ENCODE results near the gene TOR2A.

Gene TOR2A

DNA sequence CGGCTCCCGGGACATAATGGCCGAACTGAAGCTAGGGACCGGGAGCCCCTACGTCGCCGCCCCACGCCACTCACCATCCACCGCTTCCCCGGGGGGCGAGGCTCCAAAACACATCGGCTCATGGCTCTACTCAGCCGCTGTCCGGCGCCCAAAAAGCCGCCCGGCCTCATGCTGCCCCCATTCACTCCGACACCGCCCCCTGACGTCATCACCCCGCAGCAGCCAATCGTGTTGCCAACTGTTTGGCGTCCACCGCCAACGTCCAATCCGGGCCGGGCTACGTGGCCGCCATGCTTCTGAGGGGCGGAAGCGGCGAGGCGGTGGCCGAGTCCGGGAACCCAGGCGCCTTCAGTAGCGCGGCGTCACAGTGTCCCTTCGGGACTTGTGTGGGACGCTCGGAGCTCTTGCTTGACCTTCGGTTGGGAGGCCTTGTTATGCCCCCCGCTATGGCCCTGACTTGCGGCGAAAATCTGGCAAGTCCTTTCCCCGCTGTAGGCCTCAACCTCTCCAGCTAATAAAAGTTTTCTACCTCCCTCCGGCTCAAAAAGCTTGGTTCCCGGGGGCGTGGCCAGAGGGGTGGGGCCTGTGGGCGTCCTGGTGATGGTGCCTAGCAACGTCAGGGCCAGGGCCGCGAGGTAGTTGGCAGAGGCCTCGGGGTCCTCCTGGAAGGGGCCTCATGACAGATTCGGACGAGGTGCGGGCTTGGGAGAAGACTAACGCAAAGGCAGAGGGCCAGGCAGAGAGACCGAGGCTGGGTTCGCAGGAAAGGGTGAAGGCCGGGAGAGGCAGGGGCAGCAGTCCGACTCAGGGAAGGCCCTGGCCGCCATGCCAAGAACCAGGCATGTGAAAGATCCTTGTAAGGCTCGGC, 19.4 kb downstream of the TOR2A start, which contains the start of the genes PTRH1 and TTC16:
Gene PTRH1, minus strand, starts transcription at position 194 of the 868 bp plus-strand sequence. Its CDS starts 24 bp downstream, at position 170.
Gene TTC16, plus strand, starts transcription at position 610 of the 868 bp plus-strand sequence. Its CDS starts 67 bp downstream, at position 677.
- Histone ChIP-seq H3K9me3 (ENCODE audit: control insufficient read depth, insufficient read depth, low read depth, low read length) (no peaks in the 10 kb centered on the region), H3K27ac (ENCODE audit: low read depth, low read length) (no peak within 1 kb of the TSS; the same call in 1 of the 2 replicates), H3K4me3 (ENCODE audit: low read depth, low read length) (peak within 1 kb of the TSS; percentile 82), H3K27me3 (ENCODE audit: control insufficient read depth, insufficient read depth, low read length) (peaks cover 7% of the 10 kb centered on the region; the same call in 1 of the 2 replicates), H3K4me1 (ENCODE audit: control insufficient read depth, insufficient read depth, low read length) (peaks cover 25% of the 10 kb centered on the region), H3K36me3 (ENCODE audit: control insufficient read depth, insufficient read depth, low read length) (no peaks in the 10 kb centered on the region), H3K9ac (ENCODE audit: low read length) (peak within 1 kb of the TSS; percentile 72)

DNA sequence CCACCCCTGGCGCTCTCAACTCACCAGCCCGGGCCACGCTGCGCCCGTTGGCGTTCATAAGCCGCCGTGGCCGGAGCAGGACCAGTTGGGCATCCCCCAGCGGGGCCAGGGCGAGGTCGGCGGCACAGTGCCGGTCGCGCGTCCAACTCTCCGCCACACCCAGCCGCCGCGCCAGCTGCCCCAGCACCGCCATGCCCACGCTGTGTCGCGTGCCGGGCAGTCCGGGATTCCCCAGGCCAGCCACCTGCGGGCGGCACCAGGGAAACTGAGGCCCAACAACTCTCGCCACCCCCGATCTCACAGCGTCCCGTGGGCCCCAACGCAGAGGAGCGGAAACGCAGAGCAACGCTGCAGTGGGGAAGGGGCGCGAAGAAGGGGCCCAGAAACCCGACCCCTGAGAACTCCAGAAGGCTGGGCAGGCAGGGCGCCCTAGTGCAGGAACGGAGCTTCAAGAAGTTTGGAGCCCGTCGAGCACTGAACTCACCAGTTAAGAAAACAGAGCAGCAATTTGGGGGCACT, 20.1 kb downstream of the TOR2A start:
- no peaks in the 10 kb centered on the region for H3K9me3 ChIP-seq (ENCODE audit: control insufficient read depth, insufficient read depth, low read depth, low read length)
- peaks cover 25% of the 10 kb centered on the region for H3K4me1 ChIP-seq (ENCODE audit: control insufficient read depth, insufficient read depth, low read length)
- H3K36me3 ChIP-seq (ENCODE audit: control insufficient read depth, insufficient read depth, low read length): no peaks in the 10 kb centered on the region
- H3K27me3 ChIP-seq (ENCODE audit: control insufficient read depth, insufficient read depth, low read length): peaks cover 7% of the 10 kb centered on the region; the same call in 1 of the 2 replicates
- peak overlapping the region; percentile 72 for H3K9ac ChIP-seq (ENCODE audit: low read length)
- H3K4me3 ChIP-seq (ENCODE audit: low read depth, low read length): peak overlapping the region; percentile 82
- H3K27ac ChIP-seq (ENCODE audit: low read depth, low read length): no peak overlapping the region; the same call in 1 of the 2 replicates

DNA sequence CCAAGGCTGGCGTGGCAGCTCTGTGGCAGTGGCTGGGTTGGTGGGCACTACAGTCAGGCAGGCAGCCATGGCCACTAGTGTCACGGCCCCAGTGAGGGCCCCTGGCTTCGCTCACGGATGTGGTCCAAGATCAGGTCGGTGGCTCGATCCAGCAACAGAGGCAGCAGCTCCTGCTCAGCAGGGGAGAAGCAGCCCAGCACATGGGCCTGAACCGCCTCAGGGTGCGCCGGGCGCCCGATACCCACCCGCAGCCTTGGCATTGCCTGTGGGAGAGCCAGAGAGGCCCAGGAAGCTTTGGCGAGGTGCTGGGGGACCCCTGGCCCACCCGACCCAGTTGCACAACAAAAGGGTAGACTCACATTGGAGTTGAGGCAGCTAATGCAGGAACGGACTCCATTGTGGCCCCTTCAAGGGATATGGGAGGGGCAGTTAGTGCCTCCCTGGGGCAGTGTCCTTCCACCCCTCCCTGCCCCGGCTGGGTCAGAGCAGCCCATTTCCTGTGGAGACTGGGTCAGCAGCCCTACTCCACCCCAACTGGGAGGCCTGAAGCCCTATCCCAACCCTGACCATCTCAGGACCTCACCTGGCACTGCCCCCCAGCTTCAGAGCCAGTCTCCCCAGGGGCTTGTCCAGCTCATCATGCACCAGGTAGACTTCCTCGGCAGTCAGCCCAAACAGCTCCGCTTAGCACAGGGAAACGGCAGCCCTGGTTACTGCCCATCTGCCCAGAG, 20.9 kb downstream of the TOR2A start:
- Histone ChIP-seq H3K9ac (ENCODE audit: low read length) (no peak overlapping the region), H3K27ac (ENCODE audit: low read depth, low read length) (no peak overlapping the region), H3K27me3 (ENCODE audit: control insufficient read depth, insufficient read depth, low read length) (peaks cover 7% of the 10 kb centered on the region; the same call in 1 of the 2 replicates), H3K9me3 (ENCODE audit: control insufficient read depth, insufficient read depth, low read depth, low read length) (no peaks in the 10 kb centered on the region), H3K4me3 (ENCODE audit: low read depth, low read length) (peak overlapping the region; percentile 82), H3K36me3 (ENCODE audit: control insufficient read depth, insufficient read depth, low read length) (no peaks in the 10 kb centered on the region), H3K4me1 (ENCODE audit: control insufficient read depth, insufficient read depth, low read length) (peaks cover 25% of the 10 kb centered on the region)

DNA sequence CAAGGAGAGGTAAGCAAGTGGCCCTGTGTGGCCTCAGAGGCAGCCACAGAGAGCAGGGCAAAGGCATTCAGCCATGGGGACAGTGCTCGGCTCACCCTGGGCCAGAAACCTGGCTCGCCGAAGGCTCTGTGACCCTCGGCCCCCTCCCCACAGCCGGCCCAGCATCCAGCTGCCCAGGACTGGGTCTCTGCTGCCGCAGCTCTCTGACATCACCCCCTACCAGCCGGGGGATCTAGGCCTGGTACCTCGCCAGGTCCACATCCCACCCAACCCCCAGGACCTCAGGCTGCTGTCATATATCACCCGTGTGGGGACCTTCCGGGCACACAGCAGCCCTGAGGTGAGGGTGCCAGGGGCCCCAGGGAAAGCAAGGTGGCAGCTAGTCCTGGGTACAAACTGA, 22.2 kb downstream of the TOR2A start:
- Histone ChIP-seq H3K27ac (ENCODE audit: low read depth, low read length) (no peak overlapping the region), H3K9me3 (ENCODE audit: control insufficient read depth, insufficient read depth, low read depth, low read length) (no peaks in the 10 kb centered on the region), H3K36me3 (ENCODE audit: control insufficient read depth, insufficient read depth, low read length) (no peaks in the 10 kb centered on the region), H3K9ac (ENCODE audit: low read length) (no peak overlapping the region), H3K4me1 (ENCODE audit: control insufficient read depth, insufficient read depth, low read length) (peaks cover 25% of the 10 kb centered on the region), H3K4me3 (ENCODE audit: low read depth, low read length) (no peak overlapping the region), H3K27me3 (ENCODE audit: control insufficient read depth, insufficient read depth, low read length) (peaks cover 7% of the 10 kb centered on the region; the same call in 1 of the 2 replicates)

DNA sequence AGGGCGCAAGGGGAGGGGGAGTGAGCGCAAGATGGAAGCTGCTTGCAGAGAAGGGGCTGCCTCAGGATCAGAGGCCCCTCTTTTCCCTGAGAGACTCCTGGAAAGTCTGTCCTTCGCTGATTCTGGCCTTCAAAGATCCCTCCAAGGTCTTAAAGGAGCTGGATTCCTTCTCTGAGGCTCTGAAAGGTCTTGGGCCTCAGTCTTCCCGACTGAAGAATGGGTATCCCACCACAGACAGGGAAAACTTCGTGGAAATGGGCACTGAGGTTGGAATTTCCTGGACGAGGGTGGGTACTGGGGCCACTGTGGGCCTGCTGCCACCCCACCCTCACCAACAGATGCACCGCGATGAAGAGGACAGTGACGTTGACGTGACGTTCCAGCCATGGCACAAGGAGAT, 22.7 kb downstream of the TOR2A start:
- H3K9ac ChIP-seq (ENCODE audit: low read length): no peak overlapping the region

DNA sequence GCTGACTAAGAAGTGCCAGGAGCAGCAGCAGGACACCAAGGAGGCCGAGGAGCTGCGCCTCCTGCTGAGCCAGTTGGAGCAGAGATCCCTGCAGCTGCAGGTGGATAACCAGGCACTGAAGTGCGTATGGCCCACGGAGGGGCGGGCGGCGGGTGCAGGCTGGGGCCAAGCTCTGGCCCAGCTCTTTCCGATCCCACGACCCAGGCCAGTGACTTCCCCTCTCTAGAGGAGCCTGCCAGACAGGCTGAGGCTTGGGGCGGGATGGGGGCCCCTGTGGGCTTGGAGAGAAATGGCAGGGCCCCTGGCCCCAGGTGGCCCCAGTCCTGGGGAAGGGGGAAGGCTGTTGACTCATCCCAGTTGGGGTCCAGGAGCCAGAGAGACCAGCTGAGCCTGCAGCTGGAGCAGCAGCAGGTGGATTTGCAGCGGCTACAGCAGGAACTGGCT, 23.2 kb downstream of the TOR2A start:
- peaks cover 7% of the 10 kb centered on the region; the same call in 1 of the 2 replicates for H3K27me3 ChIP-seq (ENCODE audit: control insufficient read depth, insufficient read depth, low read length)
- no peak overlapping the region for H3K27ac ChIP-seq (ENCODE audit: low read depth, low read length)
- no peaks in the 10 kb centered on the region for H3K9me3 ChIP-seq (ENCODE audit: control insufficient read depth, insufficient read depth, low read depth, low read length)
- H3K4me3 ChIP-seq (ENCODE audit: low read depth, low read length): no peak overlapping the region
- H3K4me1 ChIP-seq (ENCODE audit: control insufficient read depth, insufficient read depth, low read length): peaks cover 25% of the 10 kb centered on the region
- H3K36me3 ChIP-seq (ENCODE audit: control insufficient read depth, insufficient read depth, low read length): no peaks in the 10 kb centered on the region
- H3K9ac ChIP-seq (ENCODE audit: low read length): no peak overlapping the region

More for the DNA sequence above, 22.7 kb downstream of the TOR2A start:
- Histone ChIP-seq H3K36me3 (ENCODE audit: control insufficient read depth, insufficient read depth, low read length) (no peaks in the 10 kb centered on the region), H3K4me1 (ENCODE audit: control insufficient read depth, insufficient read depth, low read length) (peaks cover 25% of the 10 kb centered on the region), H3K27me3 (ENCODE audit: control insufficient read depth, insufficient read depth, low read length) (peaks cover 7% of the 10 kb centered on the region; the same call in 1 of the 2 replicates), H3K27ac (ENCODE audit: low read depth, low read length) (no peak overlapping the region), H3K9me3 (ENCODE audit: control insufficient read depth, insufficient read depth, low read depth, low read length) (no peaks in the 10 kb centered on the region), H3K4me3 (ENCODE audit: low read depth, low read length) (no peak overlapping the region)

DNA sequence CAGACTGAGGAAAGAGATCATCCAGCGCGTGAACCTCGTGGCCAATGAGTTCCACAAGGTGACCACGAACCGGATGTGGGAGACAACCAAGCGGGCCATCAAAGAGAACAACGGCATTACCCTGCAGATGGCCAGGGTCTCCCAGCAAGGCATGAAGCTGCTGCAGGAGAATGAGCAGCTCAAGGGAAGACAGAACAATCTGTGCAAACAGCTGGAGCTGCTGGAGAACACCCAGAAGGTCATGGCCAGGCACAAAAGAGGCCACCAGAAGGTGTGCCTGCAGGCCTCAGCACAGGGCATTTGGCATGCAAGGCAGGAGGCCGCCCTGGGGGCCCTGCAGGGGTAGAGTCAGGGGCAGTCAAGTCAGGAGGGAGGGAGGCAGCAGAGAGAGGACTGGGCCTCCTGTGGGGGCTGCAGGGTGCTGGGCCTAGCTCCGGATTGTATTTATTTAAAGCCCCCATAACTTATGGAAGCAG, 23.8 kb downstream of the TOR2A start:
- Histone ChIP-seq H3K4me3 (ENCODE audit: low read depth, low read length) (no peak overlapping the region), H3K36me3 (ENCODE audit: control insufficient read depth, insufficient read depth, low read length) (no peaks in the 10 kb centered on the region), H3K9ac (ENCODE audit: low read length) (no peak overlapping the region), H3K9me3 (ENCODE audit: control insufficient read depth, insufficient read depth, low read depth, low read length) (no peaks in the 10 kb centered on the region), H3K4me1 (ENCODE audit: control insufficient read depth, insufficient read depth, low read length) (peaks cover 25% of the 10 kb centered on the region), H3K27ac (ENCODE audit: low read depth, low read length) (no peak overlapping the region), H3K27me3 (ENCODE audit: control insufficient read depth, insufficient read depth, low read length) (peaks cover 7% of the 10 kb centered on the region; the same call in 1 of the 2 replicates)

DNA sequence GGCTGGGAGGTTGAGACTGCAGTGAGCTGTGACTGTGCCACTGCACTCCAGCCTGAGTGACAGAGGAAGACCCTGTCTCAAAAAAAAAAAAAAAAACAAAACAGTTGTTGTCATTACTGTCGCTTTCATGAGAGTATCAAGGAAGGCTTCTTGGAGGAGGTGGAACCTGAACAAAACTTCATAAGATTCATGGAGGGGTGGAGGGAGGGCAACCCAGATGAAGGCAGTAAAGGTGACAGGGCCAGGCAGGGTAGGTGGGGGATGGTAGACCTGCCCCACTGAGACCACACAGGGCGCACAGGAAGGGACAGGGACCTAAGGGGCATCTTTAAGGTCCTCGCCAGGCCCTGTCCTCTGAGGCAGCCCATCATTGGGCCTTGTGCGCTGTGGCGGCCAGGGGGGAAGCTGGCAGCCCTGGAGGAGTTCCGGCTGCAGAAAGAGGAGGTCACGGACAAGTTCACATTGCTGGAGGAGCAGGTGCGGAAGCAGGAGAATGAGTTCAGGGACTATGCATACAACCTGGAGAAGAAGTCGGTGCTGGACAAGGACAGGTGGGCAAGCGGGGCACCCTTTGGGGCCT, 24.8 kb downstream of the TOR2A start:
- peaks cover 21% of the 10 kb centered on the region for H3K4me1 ChIP-seq (ENCODE audit: control insufficient read depth, insufficient read depth, low read length)

DNA sequence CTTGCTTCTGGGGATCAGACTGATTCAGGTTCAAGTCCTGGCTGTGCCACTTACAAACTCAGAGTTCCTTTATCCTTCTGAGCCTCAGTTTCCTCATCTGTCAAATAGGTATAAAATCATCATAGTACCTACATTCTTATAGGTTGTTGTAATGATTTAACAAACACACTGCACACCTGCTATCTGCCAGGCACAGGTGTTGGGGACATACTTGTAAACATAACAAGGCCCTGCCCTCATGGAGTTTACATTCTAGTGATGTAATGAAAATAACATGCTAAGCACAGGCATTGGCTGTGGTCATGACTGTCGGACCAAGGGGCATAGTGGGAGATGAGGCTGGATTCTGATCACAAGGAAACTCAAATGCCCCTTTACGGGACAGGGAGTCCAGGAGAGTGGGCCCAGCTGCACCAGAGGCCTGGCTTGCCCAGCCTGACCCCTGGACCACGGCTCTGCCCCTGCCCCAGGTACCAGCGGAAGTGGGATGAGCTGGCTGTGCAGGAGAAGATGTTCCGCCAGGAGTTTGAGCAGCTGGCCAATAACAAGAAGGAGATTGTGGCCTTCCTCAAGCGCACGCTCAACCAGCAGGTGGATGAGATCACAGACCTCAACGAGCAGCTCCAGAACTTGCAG, 26.0 kb downstream of the TOR2A start:
- Histone ChIP-seq H3K9me3 (ENCODE audit: control insufficient read depth, insufficient read depth, low read depth, low read length) (no peaks in the 10 kb centered on the region), H3K36me3 (ENCODE audit: control insufficient read depth, insufficient read depth, low read length) (no peaks in the 10 kb centered on the region), H3K9ac (ENCODE audit: low read length) (no peak overlapping the region), H3K27ac (ENCODE audit: low read depth, low read length) (no peak overlapping the region), H3K27me3 (ENCODE audit: control insufficient read depth, insufficient read depth, low read length) (no peaks in the 10 kb centered on the region), H3K4me1 (ENCODE audit: control insufficient read depth, insufficient read depth, low read length) (peaks cover 15% of the 10 kb centered on the region), H3K4me3 (ENCODE audit: low read depth, low read length) (no peak overlapping the region)

More for the DNA sequence above, 24.8 kb downstream of the TOR2A start:
- no peaks in the 10 kb centered on the region for H3K36me3 ChIP-seq (ENCODE audit: control insufficient read depth, insufficient read depth, low read length)
- H3K9me3 ChIP-seq (ENCODE audit: control insufficient read depth, insufficient read depth, low read depth, low read length): no peaks in the 10 kb centered on the region
- no peak overlapping the region for H3K4me3 ChIP-seq (ENCODE audit: low read depth, low read length)
- H3K27ac ChIP-seq (ENCODE audit: low read depth, low read length): no peak overlapping the region
- H3K27me3 ChIP-seq (ENCODE audit: control insufficient read depth, insufficient read depth, low read length): peaks cover 7% of the 10 kb centered on the region; the same call in 1 of the 2 replicates
- H3K9ac ChIP-seq (ENCODE audit: low read length): no peak overlapping the region

DNA sequence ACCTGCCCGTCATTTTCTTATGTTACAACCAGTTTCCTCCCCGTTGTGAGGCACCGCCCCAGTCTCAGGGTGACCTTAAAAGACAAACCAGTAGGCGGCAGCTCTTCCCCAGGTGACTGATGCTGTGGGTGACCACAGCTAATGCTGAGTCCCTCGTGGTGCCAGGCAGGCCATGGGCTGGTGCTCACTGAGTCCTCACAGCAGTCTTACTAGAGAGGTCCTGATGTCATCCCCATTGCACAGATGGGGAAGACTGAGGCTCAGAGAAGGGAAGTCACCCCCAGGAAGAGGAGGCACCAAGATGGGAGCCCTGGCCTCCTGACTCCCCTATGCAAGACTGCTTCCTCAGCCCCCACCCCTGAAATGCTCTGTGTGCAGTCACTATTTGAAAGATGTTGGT, 27.3 kb downstream of the TOR2A start:
- H3K4me3 ChIP-seq (ENCODE audit: low read depth, low read length): no peak overlapping the region
- no peak overlapping the region for H3K9ac ChIP-seq (ENCODE audit: low read length)
- H3K27ac ChIP-seq (ENCODE audit: low read depth, low read length): no peak overlapping the region
- H3K36me3 ChIP-seq (ENCODE audit: control insufficient read depth, insufficient read depth, low read length): no peaks in the 10 kb centered on the region
- peaks cover 14% of the 10 kb centered on the region for H3K4me1 ChIP-seq (ENCODE audit: control insufficient read depth, insufficient read depth, low read length)
- no peaks in the 10 kb centered on the region for H3K9me3 ChIP-seq (ENCODE audit: control insufficient read depth, insufficient read depth, low read depth, low read length)
- no peaks in the 10 kb centered on the region for H3K27me3 ChIP-seq (ENCODE audit: control insufficient read depth, insufficient read depth, low read length)
